ENCODE results near the gene CATSPER2. TPM values are rescaled to one million over a fixed set of nuclear protein-coding genes. Genes with fewer than 3 reads are reported as not detected.
"Not testable (repeated sequence)": the region's sequence is repeated elsewhere in the genome, so short reads cannot be mapped to it uniquely, and the experiment has no call there.

The CATSPER2 gene
- total RNA-seq, 1 donor from 2014 or later = 5.0 TPM

GRCh38 chr15:43625106-43625505 lies 23.5 kb downstream of the CATSPER2 start:
- no peak for TF ChIP-seq CTCF (IDR thresholded peaks at IDR 0.05; ENCODE audit: insufficient read depth, low read length, poor library complexity, severe bottlenecking)
- no peak for DNase-seq (ENCODE audit: low read depth)
- no peak overlapping the region for H3K4me3 ChIP-seq (ENCODE audit: low read depth, low read length)
- H3K36me3 ChIP-seq (ENCODE audit: control insufficient read depth, insufficient read depth, low read length) = no peaks in the 10 kb centered on the region
- no peaks in the 10 kb centered on the region for H3K27me3 ChIP-seq (ENCODE audit: control insufficient read depth, insufficient read depth, low read length)

GRCh38 chr15:43622068-43622799 lies 26.4 kb downstream of the CATSPER2 start:
- DNase-seq (ENCODE audit: low read depth); H3K27me3 ChIP-seq (ENCODE audit: control insufficient read depth, insufficient read depth, low read length); H3K36me3 ChIP-seq (ENCODE audit: control insufficient read depth, insufficient read depth, low read length); H3K4me3 ChIP-seq (ENCODE audit: low read depth, low read length): not testable (repeated sequence)

GRCh38 chr15:43618700-43619099 lies 29.9 kb downstream of the CATSPER2 start, which contains the start of gene STRC:
STRC (minus strand) TSS chr15:43618800; CDS start chr15:43618722, 78 bp downstream.
- H3K27me3 ChIP-seq (ENCODE audit: control insufficient read depth, insufficient read depth, low read length); H3K36me3 ChIP-seq (ENCODE audit: control insufficient read depth, insufficient read depth, low read length); DNase-seq (ENCODE audit: low read depth); H3K4me3 ChIP-seq (ENCODE audit: low read depth, low read length): not testable (repeated sequence)

GRCh38 chr15:43617750-43618149 lies 30.9 kb downstream of the CATSPER2 start:
- not testable (repeated sequence) for DNase-seq (ENCODE audit: low read depth); H3K36me3 ChIP-seq (ENCODE audit: control insufficient read depth, insufficient read depth, low read length); H3K4me3 ChIP-seq (ENCODE audit: low read depth, low read length); H3K27me3 ChIP-seq (ENCODE audit: control insufficient read depth, insufficient read depth, low read length)

- H3K27me3 ChIP-seq (ENCODE audit: control insufficient read depth, insufficient read depth, low read length); H3K36me3 ChIP-seq (ENCODE audit: control insufficient read depth, insufficient read depth, low read length); H3K4me3 ChIP-seq (ENCODE audit: low read depth, low read length): not testable (repeated sequence)
- peak; percentile 10 for DNase-seq (ENCODE audit: low read depth)
Observed at GRCh38 chr15:43602233-43602632, 46.4 kb downstream of the CATSPER2 start.

GRCh38 chr15:43600200-43600599 lies 48.4 kb downstream of the CATSPER2 start:
- H3K4me3 ChIP-seq (ENCODE audit: low read depth, low read length); DNase-seq (ENCODE audit: low read depth); H3K27me3 ChIP-seq (ENCODE audit: control insufficient read depth, insufficient read depth, low read length); H3K36me3 ChIP-seq (ENCODE audit: control insufficient read depth, insufficient read depth, low read length): not testable (repeated sequence)

GRCh38 chr15:43599131-43599530 lies 49.5 kb downstream of the CATSPER2 start:
- not testable (repeated sequence) for H3K27me3 ChIP-seq (ENCODE audit: control insufficient read depth, insufficient read depth, low read length); H3K36me3 ChIP-seq (ENCODE audit: control insufficient read depth, insufficient read depth, low read length); DNase-seq (ENCODE audit: low read depth); H3K4me3 ChIP-seq (ENCODE audit: low read depth, low read length)

- not testable (repeated sequence) for H3K4me3 ChIP-seq (ENCODE audit: low read depth, low read length); H3K27me3 ChIP-seq (ENCODE audit: control insufficient read depth, insufficient read depth, low read length); H3K36me3 ChIP-seq (ENCODE audit: control insufficient read depth, insufficient read depth, low read length); DNase-seq (ENCODE audit: low read depth)
Observed at GRCh38 chr15:43593328-43594190, 55.1 kb downstream of the CATSPER2 start, which contains the start of gene CKMT1B. CKMT1B (plus strand) TSS chr15:43594027; CDS start chr15:43594219, 192 bp downstream.

- not testable (repeated sequence) for H3K36me3 ChIP-seq (ENCODE audit: control insufficient read depth, insufficient read depth, low read length); H3K27me3 ChIP-seq (ENCODE audit: control insufficient read depth, insufficient read depth, low read length); DNase-seq (ENCODE audit: low read depth); H3K4me3 ChIP-seq (ENCODE audit: low read depth, low read length)
Observed at GRCh38 chr15:43592841-43593240, 55.8 kb downstream of the CATSPER2 start.

- not testable (repeated sequence) for H3K4me3 ChIP-seq (ENCODE audit: low read depth, low read length); DNase-seq (ENCODE audit: low read depth); H3K27me3 ChIP-seq (ENCODE audit: control insufficient read depth, insufficient read depth, low read length); H3K36me3 ChIP-seq (ENCODE audit: control insufficient read depth, insufficient read depth, low read length)
Observed at GRCh38 chr15:43589778-43590466, 58.7 kb downstream of the CATSPER2 start, which contains the start of gene PPIP5K1. PPIP5K1 (minus strand) TSS chr15:43590208; CDS start chr15:43584504, 5,704 bp downstream.

Measured in kidney epithelial cell (primary cell).